T1000 (cell line): Measurements from ENCODE around the gene CASP2.
"Not testable (repeated sequence)": the region's sequence is repeated elsewhere in the genome, so short reads cannot be mapped to it uniquely, and the experiment has no call there.

Experiments
- DNase-seq: peaks from one replicate; lab custom pipeline; 2025; ENCODE audit warnings: mixed read lengths; lab: John Stamatoyannopoulos, UW

CASP2 gene

GRCh38 chr7:143265017-143265693, 23.0 kb upstream of the CASP2 start:
- no peak for DNase-seq

- no peak for DNase-seq
Measured at GRCh38 chr7:143269251-143269650, 18.9 kb upstream of the CASP2 start.

DNA sequence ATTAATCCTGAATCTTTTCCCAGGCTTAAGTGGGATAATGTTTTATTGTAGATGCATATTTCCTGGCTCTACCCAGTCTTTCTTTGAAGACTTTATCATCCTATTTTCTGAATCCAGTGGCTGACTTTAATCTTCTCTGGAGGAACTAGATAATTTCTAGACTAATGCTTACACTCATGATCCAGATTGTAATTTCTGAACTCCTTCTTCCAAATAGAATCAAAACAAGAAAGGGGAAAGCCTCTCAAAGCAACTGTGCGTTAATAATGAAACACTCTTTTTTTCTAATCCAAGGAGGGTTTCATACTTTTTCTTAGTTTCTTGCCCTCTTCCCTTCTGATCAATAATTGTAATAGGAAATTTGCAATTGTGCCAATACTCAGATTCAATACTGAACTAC, 16.9 kb upstream of the CASP2 start:
- no peak for DNase-seq

DNA sequence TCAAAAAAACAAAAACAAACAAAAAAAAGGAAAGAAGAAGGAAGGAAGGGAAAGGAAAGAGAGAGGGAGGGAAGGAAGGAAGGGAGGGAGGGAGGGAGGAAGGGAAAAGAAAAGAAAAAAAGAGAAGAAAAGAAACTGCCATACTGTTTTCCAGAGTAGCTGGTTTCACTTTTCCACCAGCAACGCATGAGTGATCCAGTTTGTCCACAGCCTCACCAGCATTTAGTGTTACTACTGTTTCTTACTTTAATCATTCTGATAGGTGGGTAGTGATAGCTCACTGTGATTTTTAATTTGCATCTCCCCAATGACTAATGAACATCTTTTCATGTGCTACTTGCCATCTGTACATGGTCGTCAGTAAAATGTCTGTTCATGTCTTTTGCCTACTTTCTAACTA, 15.3 kb upstream of the CASP2 start:
- DNase-seq = no peak

GRCh38 chr7:143279186-143280098, 8.7 kb upstream of the CASP2 start:
- no peak for DNase-seq

DNA sequence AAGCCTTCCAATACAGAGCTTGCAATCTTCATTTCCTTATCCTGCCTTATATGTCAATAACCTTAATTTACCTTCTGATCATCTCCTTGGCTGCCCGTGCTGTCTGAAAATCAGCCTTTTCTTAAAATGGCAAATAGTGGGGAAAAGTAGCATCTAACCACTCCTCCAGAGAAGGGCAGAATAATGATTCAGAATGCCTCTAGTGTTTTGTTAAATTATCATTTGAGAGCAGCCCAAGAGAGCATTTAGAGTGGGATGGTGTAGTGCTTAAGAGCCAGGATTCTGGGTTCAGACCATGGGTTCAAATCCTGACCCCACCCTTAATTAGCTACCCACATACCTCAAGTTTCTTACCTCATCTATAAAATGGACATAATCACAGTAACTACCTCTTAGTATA, 8.0 kb upstream of the CASP2 start:
- no peak for DNase-seq

GRCh38 chr7:143280566-143280965, 7.6 kb upstream of the CASP2 start:
- DNase-seq = no peak

DNA sequence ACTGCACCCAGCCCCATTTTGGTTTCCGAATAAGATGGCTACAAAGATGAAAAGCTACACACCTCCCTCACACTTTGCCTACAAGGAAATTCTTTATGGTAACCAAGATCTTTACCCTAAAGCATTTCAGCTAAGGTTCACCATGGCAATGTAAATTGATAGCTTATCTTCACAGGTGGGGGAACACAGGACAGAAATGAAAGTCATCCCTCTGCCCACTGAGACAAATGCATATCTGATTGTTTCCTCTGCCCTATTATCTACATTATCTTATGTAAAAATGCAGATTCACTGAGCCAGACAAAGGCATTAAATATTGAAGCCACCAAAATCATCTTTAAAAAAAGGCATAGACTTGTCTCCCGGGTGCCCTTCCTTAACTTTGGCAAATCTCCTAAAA, 6.6 kb upstream of the CASP2 start:
- no peak for DNase-seq

DNA sequence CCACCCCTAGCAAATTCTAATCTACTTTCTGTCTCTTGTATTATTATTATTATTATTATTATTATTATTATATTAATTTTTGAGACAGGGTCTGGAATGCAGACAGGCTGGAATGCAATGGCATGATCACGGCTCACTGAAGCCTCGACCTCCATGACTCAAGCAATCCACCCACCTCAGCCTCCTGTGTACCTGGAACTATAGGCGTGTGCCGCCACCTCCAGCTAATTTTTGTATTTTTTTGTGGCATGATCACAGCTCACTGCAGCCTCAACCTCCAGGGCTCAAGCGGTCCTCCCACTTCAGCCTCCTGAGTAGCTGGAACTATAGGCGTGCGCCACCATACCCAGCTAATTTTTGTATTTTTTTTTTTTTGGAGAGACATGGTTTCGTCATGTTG, 6.0 kb upstream of the CASP2 start:
- DNase-seq = no peak

DNA sequence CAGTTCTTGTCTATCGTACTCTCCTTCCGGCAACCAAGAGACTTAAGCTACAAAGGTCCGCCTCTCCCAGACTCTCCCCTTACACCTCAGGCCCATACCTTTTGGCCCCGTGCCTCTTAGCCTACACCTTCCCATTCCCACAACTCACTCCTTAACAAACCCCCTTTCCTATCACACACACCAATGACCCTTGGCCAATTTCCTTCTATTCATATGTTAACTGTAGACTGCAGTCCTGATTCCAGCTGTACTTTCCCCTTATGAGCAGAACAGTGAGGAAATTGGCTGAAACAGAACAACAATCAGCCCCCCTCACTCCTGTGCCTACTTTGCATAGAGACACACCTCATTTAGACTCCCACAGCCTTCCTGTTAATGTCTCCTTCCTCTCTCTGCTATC, 4.8 kb upstream of the CASP2 start:
- no peak for DNase-seq

DNA sequence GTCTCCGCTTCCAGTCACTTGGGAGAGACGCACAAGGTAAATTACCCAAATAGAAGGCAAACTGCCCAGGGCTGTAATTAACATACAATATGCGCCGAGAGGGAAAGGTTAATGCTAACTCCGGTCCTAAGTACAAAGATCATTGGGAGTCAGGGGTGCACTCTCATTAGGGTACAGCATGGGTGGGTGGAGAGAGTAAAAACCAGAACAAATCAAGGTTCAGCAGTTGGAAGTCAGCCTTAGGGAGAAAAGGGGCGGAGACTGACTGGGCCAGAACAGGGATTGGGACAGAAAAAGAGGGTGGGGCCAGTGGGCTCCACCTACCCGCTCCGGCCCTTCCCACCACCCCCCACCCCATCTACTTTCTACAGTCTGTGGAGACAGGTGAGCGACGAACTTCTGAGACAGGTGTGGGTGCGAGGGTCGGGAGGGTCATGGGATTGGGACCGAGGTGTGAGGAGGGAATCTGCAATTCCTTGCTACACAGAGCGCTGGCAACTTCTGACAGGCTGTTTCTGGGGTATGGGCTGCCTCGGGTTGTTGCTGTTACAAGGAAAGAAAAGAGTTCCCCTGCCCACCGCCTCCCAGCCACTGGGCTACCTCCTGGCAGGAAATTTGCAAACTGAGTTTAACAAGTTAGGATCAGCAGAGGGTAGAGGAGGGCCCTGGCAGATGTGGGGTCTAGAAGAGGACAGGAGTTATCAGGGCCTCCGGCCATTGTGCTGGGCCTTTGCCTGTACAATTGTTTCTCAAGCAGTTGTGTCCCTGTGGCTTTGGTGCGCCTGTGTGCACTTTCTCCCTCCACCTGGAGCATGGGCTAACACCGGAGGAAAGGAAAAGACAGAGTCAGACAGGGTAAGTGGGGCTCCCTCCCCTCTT, 3.3 kb upstream of the CASP2 start, which contains the start of gene TMEM139:
Gene TMEM139, plus strand, starts transcription at position 368 of the 879 bp plus-strand sequence. CDS start 1,000 bp downstream, outside the sequence.
- no peak for DNase-seq

DNA sequence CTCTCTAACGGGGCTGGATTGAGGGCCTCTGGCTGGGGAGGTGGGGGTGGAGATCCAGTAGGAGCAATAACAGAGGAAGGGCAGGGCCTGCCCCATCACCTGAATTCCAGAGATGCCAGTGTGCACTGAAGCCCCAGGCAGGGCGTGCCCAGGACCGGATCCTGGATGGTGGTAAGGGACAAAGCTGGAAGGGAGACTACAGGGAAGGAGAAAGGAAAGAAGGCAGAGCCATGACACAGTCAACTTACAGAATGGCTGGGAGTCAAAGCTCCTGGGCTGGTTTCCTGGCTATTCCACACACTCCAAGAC, 2.7 kb upstream of the CASP2 start:
- no peak for DNase-seq

DNA sequence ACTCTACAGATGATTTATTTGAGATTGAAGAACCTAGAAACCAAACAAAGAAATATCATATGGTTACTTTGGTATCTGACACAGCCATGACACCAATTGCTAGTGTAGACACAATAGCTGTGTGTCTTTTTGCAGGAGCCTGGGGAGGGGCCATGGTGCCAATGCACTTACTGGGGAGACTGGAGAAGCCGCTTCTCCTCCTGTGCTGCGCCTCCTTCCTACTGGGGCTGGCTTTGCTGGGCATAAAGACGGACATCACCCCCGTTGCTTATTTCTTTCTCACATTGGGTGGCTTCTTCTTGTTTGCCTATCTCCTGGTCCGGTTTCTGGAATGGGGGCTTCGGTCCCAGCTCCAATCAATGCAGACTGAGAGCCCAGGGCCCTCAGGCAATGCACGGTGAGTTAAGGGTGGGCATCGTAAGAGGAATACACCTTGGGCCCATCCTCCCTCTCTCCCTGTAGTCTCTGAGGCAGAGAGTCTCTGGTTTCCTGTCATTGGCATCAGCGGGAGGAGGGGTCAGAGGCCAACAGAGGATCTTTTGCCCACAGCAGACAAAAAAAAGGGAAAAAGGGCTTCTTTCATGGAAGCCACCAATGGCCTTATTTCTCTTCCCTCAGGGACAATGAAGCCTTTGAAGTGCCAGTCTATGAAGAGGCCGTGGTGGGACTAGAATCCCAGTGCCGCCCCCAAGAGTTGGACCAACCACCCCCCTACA, 2.2 kb upstream of the CASP2 start:
- no peak for DNase-seq

DNA sequence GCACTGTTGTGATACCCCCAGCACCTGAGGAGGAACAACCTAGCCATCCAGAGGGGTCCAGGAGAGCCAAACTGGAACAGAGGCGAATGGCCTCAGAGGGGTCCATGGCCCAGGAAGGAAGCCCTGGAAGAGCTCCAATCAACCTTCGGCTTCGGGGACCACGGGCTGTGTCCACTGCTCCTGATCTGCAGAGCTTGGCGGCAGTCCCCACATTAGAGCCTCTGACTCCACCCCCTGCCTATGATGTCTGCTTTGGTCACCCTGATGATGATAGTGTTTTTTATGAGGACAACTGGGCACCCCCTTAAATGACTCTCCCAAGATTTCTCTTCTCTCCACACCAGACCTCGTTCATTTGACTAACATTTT, 1.6 kb upstream of the CASP2 start:
- no peak for DNase-seq

- no peak for DNase-seq
Measured at GRCh38 chr7:143287339-143287934, 714 bp upstream of the CASP2 start.

- DNase-seq = no peak
Measured at GRCh38 chr7:143288836-143289235, 685 bp downstream of the CASP2 start.

DNA sequence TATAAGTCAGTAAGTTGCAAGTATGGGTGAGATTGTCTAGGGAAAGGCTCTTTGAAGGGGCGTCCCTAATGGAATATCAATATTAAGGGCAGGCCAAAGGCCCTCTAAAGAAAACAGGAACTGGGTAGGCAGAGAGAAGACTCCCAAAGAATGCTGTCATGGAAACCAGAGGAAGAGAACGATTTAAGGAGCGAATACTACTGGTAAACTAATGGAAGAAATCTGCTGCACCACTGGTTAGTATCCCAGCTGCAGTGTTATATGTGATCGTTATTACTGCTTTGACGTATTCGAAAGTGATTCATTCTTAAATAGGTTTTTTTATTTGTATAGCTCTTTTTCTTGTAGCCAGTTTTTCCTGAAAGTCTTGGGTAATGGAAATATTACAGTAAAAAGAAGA, 1.3 kb downstream of the CASP2 start:
- DNase-seq = no peak

DNA sequence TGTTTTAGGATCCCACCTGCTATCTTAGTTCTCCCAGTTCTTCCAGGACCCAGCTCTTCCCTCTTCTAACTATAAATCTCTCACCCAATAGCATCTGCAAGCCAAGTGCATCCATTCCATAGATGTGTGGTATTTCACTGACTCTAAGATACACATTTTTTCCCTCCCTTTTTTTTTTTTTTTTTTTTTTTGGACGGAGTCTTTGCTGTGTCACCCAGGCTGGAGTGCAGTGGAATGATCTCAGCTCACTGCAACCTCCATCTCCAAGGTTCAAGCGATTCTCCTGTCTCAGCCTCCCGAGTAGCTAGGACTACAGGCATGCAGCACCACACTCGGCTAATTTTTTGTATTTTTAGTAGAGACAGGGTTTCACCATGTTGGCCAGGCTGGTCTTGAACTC, 1.7 kb downstream of the CASP2 start:
- not testable (repeated sequence) for DNase-seq

DNA sequence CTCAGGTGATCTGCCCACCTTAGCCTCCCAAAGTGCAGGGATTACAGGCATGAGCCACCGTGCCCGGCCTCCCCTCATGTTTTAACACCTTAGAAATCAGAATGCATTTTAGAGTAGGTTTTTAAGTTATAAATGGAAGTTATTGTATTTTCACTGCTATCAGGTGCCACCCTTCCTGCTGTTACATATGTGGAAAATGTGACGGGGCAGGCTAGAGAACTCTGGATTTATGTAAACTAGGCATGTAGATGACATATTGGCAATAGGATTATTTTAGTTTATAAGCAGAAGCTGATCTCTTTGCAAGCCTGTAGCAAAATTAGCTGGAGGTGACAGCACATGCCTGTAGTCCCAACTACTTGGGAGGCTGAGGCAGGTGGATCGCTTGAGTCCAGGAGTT, 2.1 kb downstream of the CASP2 start:
- no peak for DNase-seq

GRCh38 chr7:143292876-143293275, 4.7 kb downstream of the CASP2 start:
- no peak for DNase-seq

GRCh38 chr7:143295870-143296269, 7.7 kb downstream of the CASP2 start:
- no peak for DNase-seq

DNA sequence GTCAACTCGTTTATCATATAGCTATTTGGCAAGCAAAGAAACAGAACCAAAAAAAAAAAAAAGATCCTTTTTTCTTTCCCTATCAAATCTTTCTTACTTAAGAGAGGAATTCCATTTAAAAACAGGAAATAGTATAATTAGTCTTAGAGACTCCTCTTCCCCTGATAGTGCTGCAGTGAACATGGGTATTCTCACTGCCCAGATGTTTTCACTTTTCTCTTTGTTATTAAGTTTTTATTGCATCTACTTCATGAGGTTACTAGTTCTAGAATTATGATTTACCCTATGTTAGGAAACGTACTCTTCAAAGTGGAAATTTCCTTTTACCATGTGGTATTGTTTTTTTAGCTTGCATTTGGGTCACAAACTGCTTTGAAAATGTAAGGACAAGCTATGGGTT, 8.5 kb downstream of the CASP2 start:
- no peak for DNase-seq
